Stimulated activated CD8-positive, alpha-beta memory T cell treated with anti-CD3 and anti-CD28 coated beads, Interleukin-7, amount 100 ng/mL, for 4 hours (primary cell): ENCODE data around the gene EIF3D.

Experiments used
- DNase-seq, 2 donors: peaks; one replicate each; pipeline ENCODE4 v3.0.0-alpha.2; 2020; ENCODE audit warnings: low read depth in 2 of 2

The EIF3D gene

DNA sequence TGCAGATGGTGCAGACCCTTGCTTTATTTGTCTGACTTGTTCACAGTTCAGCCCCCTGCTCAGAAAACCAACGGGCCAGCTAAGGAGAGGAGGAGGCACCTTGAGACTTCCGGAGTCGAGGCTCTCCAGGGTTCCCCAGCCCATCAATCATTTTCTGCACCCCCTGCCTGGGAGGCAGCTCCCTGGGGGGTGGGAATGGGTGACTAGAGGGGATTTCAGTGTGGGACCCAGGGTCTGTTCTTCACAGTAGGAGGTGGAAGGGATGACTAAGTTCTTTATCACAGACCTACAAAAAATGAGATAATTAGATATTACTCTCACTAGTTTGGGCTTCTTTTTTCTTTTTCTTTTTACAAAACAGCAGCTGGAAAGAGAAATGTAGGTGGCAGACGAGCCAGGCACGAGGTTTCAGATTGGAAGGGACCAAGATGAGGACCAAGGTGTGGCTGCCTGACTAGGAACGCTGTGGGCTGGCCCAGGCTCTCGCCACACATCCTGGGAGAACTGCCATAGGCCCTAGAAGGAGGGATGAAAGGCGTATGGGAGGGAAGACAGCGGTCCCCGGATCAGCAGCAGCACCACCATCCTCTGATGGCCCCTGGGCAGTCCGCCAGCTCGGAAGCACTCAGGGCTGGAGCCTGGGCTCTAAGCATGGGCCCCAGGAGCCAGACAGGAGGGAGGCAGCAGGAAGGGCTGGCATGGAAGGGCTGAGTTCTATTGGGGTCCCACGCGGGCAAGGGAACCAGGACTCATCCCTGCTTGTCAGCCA lies 61.7 kb downstream of the EIF3D start:
- DNase-seq = no peak

GRCh38 chr22:36466258-36466657 lies 62.7 kb downstream of the EIF3D start:
- DNase-seq = no peak

DNA sequence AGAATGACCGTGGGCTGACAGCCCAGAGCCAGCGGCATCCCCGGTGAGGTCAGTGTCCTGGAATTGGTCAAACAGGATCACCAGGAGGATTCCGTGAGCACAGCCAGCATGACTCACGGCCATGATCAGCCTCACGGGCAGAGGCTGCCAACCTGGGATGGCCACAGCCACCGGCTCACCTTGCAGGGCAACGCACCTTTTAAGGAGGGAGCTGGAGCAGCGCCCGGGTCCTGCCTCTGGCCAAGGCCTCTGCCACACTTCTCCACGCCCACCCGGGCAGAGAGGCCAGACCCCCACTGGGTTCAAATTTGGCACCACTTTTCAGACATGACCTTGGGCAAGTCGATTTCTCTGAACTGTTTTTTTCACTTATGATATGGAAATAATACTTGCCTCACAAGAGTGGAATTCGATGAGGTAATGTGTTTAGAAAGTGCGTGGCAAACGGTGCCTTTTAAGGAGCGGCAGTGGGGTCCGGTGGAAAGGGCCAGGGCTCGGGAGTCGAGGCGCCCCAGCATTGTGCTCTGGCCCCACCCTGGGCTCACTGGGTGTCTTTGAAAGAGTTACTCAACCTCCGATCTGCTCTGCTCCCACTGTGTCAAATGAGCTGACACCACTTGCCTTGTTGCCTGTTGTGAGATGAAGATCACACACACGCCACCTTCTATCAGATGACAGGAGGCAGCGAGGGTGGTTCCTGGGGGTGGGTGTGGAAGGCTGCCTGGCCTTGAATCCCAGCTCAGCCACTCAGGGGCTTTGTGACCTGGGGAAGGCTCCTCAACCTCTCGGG lies 63.5 kb downstream of the EIF3D start:
- no peak for DNase-seq

DNA sequence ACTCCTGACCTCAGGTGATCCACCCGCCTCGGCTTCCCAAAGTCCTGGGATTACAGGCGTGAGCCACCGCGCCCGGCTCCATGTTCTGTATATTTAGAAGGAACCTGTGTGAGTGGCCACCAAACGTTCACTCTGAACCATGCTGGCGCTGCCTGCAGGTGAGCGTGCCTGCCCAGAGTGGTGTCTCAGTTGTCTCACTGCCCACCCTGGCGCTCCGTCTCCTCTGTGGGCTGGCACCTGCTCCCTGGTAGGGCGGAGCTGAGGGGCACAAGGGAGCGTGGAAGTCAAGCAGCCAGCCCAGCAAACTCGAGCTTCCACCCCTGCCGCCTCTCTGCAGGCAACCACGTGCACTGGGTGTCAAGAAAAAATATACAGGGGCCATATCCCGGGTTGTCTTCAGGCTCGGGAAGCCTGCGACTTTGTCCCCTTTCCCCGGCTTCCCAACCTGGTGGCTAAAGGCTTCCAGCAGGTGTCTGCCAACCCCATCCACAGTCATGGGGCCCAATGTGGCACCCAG lies 64.2 kb downstream of the EIF3D start:
- no peak for DNase-seq

DNA sequence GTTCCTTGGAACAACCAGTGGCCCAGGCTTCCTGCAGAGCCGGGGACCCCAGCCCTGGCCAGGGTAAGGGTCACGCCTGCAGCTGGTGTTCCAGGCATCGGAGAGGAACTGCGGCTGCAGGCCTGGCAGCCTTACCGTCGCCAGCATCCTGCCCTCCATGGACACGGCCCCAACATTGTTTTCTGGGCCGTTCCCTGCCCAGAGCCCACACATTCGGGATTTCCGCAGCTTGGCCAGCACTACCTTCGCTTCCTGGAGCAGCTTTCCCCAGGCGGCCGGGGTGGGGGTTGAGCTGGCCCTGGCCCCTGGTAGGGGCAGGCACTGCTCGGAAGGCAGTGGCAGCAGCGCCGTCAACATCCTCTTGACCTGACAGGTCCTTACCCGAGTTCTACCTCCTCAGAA lies 65.2 kb downstream of the EIF3D start:
- DNase-seq = no peak

GRCh38 chr22:36461665-36462649 lies 67.0 kb downstream of the EIF3D start:
- no peak for DNase-seq
